Sciatic nerve (tissue), 2 donors: ENCODE results near the gene KCNA10. TPM values are rescaled to one million over a fixed set of nuclear protein-coding genes. Genes with fewer than 3 reads are reported as not detected.
A peak's percentile ranks its signal among the peaks of the same experiment; 100 is the strongest.
"Not testable (repeated sequence)": the region's sequence is repeated elsewhere in the genome, so short reads cannot be mapped to it uniquely, and the experiment has no call there.

Experiments used
- ATAC-seq: fragments of 200-7000 bp; cut with Tn5 transposase; one replicate; pipeline ENCODE4 v1.9.1; 2020; ENCODE audit warnings: mild to moderate bottlenecking, moderate library complexity
- DNase-seq: peaks from one replicate; pipeline ENCODE4 v3.0.0-alpha.2; 2020; ENCODE audit warnings: low spot score
- intact Hi-C: fragments of 100-400 bp; cut with DNase I; formaldehyde crosslinking; loops from one replicate; pipeline ENCODE4 v1.14.2; 2022
- total RNA-seq: library from RNA; stranded (reverse); fragmentation: NEBNext Ultra II Directional; extraction: Animal tissue kit (Norgen Biotek cat#: 25700); gene quantifications from one replicate; pipeline ENCODE4 v1.2.1, GENCODE V29; 2021
- donor health status: DM: no; HTN: no; CAD: no.
- donor health status: DM: no; HTN: no; CAD: no.

Gene KCNA10
- total RNA-seq, 1 donor from 2014 or later, result not detected

DNA sequence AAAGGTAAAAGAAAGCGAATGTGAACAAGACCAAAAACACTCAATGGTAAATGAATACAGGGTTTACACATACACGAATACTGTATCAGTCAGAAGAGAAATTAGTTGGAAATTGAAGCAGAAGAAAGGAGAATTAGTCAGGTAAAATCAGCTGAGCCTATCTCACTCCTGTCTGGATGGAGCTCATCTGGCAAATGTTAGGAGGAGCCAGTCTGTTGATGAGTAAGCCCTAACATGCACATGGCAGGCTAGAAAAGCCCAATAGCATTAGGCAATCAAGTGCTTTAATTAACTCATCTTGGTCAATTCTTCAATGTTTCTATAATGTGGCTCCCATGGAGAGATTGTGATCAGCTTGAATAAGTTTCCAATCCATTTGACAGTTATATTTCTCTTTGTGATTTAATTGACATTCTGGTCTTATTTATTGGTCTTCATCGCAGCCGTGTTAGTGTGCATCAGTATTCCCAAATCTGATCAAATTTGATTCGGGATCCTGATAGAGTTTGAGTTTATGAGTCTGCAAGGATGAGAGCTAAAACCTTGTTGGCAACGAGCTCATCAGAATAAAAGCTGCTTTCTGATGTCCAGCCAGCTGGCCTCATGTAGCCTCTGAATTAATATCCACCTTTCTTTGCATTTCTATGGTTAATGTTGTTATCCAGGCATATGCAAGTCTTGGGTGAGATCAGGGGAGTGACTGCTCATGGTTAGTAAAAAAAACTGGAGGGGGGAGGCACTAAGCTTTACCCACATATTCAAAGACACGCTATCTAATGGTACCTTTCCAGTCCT is 22.1 kb upstream of the KCNA10 start:
- intact Hi-C loops, result no loop called here
- no peak for DNase-seq
- ATAC-seq, result no peak

DNA sequence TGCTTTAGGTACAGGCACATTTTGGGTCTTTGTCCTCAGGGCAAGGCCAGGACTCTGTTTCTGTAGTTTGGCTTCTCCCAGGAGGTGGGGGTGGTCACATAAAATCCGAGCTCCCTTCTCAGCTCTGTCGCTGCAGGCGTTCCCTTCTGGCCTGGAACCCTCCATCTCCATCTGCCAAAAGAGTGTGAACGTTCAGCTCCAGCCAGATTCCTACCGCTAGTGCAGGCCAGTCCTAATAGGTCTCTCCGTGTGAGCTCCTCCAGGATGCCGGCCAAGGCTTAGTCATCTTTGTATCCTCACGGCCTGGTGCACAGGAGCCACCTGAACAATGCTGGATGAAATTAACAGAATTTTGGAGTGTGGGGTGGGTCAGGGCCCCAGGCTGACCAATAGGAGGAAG is 19.9 kb upstream of the KCNA10 start:
- intact Hi-C loops, result no loop called here
- no peak for ATAC-seq
- DNase-seq, result no peak

DNA sequence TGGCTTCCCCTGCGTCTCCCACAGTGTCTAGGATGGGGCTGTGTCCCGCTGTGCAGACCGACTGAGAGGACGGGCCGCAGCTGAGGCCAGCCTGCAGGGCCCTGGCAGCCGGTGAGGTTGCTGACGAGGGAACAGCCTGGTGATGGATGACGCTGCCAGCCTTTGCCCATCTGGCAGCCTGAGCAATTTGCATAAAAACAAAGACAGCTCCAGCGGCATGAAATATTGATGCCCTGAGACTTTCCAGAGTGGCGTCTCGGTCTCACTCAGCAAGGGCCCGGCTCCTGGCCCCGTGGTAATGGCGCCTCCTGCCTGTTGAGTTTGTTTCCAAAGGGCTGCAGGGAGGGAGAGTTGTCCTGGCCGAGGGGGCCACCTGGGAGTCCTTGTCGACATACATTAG is 19.1 kb upstream of the KCNA10 start:
- no peak for ATAC-seq
- no peak for DNase-seq
- intact Hi-C loops, result no loop called here

DNA sequence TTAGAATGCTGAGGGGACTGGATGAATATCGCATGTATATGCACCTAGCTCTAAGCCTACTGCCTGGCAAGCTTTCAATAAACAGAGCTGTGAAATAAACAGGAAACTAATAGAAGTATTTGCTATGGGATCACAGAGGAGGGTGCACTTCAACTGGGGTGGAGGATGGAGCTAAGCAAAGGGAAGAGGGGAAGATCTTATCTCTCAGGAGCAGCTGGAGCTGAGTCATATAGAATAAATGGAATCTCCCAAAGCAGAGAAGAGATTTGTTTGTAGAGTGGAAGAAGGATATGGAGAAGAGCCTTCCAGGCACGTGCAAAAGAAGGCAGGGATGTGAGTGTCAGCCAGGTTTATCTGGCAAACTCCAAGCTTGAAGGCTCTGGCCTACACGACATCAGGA is 17.0 kb upstream of the KCNA10 start:
- ATAC-seq (no peak), DNase-seq (no peak)
- intact Hi-C loops, result no loop called here

DNA sequence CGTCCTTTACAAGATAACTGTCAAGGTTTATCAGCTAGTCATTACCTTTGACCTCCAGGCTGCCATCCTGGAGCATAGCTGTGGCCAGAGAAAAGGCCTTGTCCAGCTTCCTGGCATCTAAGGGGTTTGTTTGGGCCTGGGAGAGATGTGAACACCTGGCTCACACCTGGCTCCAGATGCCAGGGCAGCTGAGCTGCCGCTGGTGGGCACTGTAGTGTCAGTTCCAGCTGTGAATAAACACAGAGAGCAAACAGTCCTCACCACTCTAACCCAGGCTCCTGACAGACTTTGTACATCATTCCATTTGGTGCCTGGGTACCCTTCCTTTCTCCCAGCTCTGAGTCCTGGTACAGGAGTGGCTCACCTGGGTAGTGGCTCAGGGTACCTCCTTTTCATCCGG is 14.3 kb upstream of the KCNA10 start:
- ATAC-seq, result no peak
- intact Hi-C loops, result no loop called here
- no peak for DNase-seq

DNA sequence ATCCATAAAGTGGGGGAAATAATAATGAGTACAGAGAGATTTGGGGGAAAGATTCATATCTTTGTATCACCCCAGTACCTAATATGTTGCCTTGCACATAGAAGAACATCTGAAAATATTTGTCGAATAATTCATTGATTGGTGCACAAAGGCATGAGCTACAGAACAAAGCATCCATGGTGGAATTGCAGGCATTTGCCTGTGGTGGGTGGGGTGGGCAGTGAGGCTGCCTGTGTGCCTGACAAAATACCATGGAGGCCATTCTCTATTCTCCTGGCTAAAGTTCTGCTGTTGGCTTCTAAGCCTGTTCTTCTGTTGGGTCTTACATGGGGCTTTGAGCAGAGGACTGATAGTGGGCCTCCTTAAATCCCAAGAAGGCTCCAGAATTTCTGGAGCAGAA is 10.0 kb upstream of the KCNA10 start:
- no peak for ATAC-seq
- intact Hi-C loops, result no loop called here
- no peak for DNase-seq

DNA sequence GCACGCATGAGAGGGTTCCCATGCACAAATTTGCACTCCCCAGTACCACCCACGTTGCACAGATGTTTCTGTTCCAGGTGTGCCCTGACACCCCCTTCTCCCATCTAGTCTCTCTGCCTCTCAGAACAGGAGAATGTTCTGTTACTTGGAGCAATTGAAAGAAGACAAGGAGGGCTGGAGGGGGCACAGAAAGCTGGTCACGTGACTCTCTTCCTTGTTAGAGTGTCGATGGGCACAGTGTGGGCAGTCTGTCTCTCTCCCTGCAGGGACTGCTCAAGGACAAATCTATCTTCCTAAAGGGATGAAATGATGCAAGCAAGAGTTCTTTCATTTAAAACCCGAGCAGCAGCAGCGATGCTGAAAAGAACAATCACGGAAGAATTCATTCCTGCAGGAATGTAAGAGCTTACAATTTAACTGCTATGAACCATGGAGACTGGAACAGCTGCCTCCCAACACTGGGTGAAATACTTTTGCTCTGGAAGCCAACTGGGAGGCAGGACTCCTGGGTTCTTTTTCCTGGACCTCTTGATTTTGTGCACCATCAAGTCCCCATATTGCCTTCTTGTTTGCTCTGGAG is 7.3 kb upstream of the KCNA10 start:
- intact Hi-C loops, result no loop called here
- no peak for DNase-seq
- no peak for ATAC-seq

DNA sequence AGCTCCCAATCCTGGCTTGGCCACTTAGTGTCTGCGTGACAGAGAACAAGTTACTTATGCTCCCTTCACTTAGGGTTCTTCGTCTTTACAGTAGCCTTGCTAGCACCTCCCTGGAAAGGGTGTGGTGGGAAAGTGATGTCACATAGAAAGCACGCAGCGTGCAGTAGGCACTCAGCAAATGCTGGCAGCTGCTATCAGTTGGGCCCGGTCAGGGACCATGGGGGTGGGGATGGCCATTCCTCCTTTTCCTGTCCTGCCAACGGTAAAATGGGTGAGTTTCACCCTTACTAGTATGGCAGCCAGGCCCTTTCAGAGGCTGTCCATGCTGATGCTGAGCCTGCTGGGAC is 6.2 kb upstream of the KCNA10 start:
- intact Hi-C loops, result no loop called here
- ATAC-seq, result no peak

DNA sequence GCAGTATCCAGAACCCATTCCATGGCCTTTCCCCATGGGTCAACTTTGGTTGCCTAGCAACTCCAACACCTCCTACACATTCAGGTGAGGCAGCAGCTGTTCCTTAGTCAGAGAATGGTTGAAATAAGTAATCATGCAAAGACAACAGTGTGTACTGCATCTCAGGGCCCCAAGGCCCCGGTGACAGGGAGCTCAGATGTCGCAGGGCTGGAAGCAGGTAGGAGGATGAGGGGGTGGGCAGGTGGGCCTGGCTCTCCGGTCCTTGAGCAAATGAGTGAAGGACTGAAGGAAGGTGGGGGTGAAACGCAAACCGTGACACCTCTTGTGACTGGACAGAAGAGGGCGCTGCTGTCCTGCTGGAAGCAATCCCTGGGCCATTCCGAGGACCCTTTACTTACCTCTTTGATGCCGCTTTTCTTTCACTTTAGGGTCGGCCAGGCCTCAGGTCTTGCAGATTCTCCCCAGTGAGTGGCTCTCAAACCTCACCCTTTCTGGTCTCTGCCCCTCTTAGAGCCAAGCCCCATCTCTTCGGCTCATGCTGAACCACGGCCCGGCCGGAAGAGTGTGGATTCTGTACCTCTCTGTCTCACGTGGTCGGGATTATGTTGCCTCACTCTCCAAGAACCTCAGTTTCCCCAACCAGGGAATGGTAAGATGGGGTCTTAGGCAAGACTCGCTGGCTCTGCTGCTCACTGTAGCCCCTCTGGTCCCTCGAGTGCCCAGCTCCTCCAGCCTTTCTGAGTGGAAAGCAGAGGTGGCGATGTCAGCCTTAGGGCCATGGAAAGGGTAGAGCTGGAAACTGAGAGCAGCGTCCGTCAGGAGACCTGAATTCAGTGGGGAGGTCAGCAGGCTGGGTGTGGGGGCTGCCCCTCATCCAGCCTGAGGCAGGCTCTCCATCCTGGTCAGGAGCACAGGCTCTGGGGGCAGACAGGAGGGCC is 5.6 kb upstream of the KCNA10 start:
- DNase-seq (peak; percentile 65), ATAC-seq (peak; percentile 75)
- intact Hi-C loops, result loop anchor here (5.0 kb wide), 1 partner anchor 93 kb away; no protein-coding TSS in a partner anchor

More for the DNA sequence above, 6.2 kb upstream of the KCNA10 start:
- no peak for DNase-seq

DNA sequence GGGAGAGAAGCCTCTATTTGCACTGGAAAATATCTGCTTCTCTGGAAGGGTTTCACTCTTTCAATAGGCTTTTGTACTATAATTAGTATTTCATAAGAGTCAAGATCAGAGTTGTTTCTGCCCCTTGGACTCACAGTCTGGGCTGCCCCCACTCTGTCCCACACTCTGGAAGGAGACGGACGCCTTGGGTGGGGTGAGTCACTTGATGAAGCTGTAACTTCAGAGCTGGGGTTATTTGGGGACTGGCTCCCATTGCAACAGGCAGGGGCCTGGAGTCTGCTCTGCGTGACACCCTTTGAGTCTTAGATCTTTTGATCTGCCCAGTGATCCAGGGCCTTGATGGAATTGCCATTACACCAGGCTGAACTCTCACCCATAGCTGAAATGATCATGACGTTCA is 4.0 kb upstream of the KCNA10 start:
- no peak for ATAC-seq
- intact Hi-C loops, result loop anchor here (2.0 to 5.0 kb wide), 2 partner anchors 20 to 94 kb away; no protein-coding TSS in a partner anchor
- no peak for DNase-seq

DNA sequence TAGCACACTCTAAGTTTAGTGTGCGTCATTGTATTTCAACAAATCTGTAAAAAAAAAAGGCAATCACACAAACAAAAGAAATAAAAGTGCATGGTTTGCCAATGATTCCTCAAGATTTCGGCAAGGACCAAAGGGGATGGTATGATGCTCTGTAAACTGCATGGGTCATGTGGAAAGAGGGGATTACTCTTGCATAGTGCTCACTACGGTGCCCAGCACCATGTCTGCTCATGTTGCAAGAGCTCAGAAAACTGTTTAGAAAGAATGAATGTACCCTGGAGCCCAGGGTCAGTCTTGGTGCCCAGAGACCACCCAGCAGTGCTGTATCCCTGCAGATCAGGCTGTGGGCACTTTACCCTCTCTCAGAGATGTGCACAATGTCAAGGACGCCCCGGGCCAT is 3.6 kb upstream of the KCNA10 start:
- ATAC-seq (no peak), DNase-seq (no peak)
- intact Hi-C loops, result loop anchor here (2.0 to 5.0 kb wide), 2 partner anchors 20 to 95 kb away; no protein-coding TSS in a partner anchor

DNA sequence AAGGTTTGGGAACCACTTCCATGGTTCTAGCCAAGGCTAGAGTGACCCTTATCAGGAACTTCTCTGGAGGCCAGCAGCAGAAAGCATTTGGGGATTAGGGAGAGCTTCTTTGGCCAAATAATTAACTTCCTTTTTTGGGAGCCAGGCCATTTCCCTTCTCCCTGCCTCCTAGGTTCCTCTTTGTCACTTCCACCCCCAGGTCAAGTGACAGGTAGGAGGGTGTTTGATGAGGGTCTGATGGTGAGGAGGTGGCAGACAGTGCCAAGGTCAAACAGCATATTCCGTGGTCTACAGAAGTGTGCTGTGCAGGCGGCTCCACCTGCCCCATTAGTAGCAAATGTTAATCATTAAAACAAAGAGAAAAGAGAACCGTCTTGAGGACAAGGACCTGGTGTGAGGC is 1.9 kb upstream of the KCNA10 start:
- ATAC-seq (no peak), DNase-seq (no peak)
- intact Hi-C loops, result loop anchor here (5.0 kb wide), 1 partner anchor 96 kb away; no protein-coding TSS in a partner anchor

DNA sequence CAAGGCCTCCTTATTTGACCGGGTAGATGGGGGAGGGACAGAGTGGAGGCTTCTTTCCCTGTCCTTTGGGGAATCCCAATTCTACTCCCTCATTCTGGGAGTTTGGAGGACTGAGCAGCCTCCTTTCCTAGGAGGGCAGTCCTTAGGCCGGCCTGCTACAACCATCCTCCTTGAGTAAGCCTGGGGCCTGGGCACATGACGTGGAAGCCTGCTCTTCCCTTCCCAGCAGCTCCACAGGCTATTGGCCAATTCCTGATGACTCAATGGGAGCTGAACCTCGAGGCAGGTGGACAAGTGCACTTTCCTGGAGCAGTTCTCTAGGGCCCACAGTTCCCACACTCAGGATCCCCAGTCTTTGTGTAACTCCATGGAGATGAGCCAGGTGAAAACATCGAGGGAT is 3.1 kb downstream of the KCNA10 start:
- ATAC-seq (no peak), DNase-seq (no peak)
- intact Hi-C loops, result no loop called here

DNA sequence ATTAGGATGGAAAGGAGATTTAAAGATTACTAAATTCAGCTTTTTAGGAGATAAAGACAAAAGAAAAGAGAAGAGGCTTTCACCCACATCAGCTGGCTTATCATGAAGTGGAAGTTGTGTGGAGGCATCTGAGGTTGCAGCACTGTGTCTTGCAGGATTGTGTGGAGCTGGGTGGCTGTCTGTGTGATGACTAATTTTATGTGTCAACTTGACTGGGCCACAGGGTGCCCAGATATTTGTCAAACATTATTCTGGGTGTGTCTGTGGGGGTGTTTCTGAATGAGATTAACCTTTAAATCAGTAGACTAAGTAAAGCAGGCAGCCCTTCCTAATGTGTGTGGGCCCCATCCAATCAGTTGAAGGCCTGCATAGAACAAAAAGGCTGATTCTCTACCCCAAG is 3.9 kb downstream of the KCNA10 start:
- ATAC-seq (no peak), DNase-seq (no peak)
- intact Hi-C loops, result no loop called here

DNA sequence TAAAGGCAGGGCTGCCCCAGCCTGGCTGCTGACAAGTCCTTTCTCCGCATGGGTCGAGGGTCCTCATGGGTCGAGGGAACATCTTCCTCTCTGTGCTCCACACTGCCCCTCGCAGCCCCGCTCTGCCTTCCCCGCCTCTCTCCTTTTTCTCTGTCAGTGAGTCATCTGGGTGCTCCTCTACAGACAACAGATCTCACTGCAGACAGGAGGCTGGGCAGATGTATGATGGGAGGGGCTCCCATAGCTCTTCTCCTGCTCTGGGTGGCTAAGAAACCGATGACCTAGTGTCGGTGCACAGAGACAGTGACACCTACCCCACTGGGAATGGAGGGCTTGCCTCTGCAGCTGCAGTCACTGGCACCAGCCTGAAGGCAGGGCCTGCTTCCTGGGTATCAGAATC is 5.5 kb downstream of the KCNA10 start:
- intact Hi-C loops, result no loop called here
- DNase-seq, result no peak
- no peak for ATAC-seq

DNA sequence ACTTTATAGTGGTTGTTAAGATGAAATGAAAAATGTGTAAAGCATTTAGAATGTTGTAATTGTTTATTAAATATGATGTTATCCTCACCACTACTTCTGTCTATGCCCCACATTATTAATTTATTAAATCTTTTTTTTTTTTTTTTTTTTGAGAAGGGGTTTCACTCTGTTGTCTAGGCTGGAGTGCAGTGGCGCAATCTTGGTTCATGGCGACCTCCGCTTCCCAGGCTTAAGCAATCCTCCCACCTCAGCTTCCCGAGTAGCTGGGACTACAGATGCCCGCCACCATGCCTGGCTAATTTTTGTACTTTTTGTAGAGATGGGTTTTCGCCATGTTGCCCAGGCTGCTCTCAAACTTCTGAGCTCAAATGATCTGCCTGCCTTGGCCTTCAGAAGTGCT is 7.5 kb downstream of the KCNA10 start:
- intact Hi-C loops, result no loop called here
- ATAC-seq, result no peak
- no peak for DNase-seq

DNA sequence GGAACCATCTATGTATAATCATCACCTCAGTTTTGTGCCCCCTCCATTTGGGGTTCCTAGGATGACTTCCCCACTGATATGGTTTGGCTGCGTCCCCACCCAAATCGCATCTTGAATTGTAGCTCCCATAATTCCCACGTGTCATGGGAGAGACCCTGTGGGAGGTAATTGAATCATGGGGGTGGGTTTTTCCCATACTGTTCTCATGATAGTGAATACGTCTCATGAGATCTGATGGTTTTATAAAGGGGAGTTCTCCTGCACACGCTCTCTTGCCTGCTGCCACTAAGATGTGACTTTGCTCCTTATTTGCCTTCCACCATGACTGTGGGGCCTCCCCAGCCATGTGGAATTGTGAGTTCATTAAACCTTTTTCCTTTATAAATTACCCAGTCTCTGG is 8.1 kb downstream of the KCNA10 start:
- DNase-seq, ATAC-seq, intact Hi-C loops: not testable (repeated sequence)

DNA sequence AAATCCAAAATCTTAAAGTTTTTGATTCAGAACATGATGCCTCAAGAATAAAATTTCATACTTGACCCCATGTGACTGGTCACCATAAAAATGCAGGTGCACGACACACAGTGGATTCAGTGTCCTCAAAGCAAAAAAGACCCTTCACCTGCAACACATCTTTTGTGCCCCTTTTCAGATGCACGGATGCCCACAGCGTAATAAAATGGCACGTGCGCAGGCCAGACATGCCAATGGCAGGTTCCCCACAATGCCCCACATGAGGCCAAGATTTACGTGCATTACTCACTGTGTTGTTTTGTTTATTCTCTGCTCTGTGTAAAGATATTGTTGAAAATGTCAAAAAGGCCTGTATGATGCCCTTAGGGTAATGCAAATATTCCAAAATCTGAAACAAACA is 9.3 kb downstream of the KCNA10 start:
- ATAC-seq (no peak), DNase-seq (no peak)
- intact Hi-C loops, result no loop called here

DNA sequence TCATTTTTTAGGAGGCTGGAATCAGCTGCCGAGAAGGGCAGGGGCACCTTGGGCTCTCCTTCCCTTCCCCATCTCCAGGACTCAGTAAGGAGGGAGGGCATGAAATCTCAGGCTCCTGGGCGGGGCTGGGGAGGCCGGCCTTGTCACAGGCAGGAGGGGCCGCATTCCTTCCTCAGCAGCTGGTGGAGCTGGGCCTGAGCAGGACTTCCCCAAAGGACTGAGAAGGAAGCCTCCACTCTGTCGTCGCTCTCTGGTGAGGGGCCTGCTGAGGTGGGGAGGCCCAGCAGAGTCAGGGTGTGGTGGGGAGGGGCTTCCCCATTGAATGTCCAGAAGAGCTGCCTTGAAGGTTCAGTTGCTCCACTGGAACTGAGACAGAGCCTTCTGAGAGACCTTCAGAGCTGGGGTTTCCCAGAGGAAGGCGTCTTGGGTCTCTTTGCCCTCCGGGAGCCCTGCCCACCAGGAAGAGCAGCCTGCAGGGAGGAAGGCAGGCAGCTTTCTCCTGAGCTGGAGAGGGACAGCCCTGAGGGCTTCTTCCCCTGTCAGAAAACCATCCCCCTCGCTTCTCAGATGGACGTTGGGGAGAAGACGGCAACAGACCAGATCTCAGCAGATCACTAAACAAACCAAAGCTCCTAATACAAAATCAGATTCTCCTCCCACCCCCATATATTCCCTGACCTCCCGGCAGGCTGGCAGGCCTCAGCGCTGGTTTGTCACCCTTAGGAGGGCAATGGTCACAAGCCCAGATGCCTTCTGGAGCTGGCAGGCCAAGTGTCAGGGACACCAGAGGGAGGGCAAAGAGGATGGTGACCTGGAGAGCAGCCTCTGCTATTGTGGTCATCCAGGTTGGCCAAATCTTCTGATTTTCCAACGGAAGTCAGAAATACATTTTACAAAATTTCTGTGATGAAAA is 10.7 kb downstream of the KCNA10 start:
- DNase-seq (peak; percentile 68), ATAC-seq (peak; percentile 71)
- intact Hi-C loops, result no loop called here
